ENCODE results near the gene AFG1L.
"Not testable (repeated sequence)": the region's sequence is repeated elsewhere in the genome, so short reads cannot be mapped to it uniquely, and the experiment has no call there.

- TF ChIP-seq GABPA (IDR thresholded peaks at IDR 0.05; ENCODE audit: low read depth); POLR2AphosphoS5 (IDR thresholded peaks at IDR 0.05; ENCODE audit: low read depth); CTCF (IDR thresholded peaks at IDR 0.05; ENCODE audit: insufficient read depth, low read length); REST (IDR thresholded peaks at IDR 0.05; ENCODE audit: insufficient replicate concordance, low read depth); SPI1 (IDR thresholded peaks at IDR 0.05; ENCODE audit: borderline replicate concordance, low read depth): not testable (repeated sequence)
Observed at GRCh38 chr6:108561309-108561647, 266.4 kb downstream of the AFG1L start.

Measured in HL-60 (cell line).